Parathyroid adenoma (tissue), 2 donors: ENCODE measurements around the gene TNRC6B.

ENCODE experiments used
- H2AFZ ChIP-seq: fragments of 300-600 bp; sonication (generic); one replicate; pipeline ENCODE4 v1.7.0; 2017; ENCODE audit warnings: antibody characterized with exemption, mild to moderate bottlenecking
- H3K27ac ChIP-seq: fragments of 300-600 bp; sonication (generic); one replicate; pipeline ENCODE4 v1.7.0; 2017
- H3K27me3 ChIP-seq: fragments of 300-600 bp; sonication (generic); one replicate; pipeline ENCODE4 v1.7.0; 2017; ENCODE audit warnings: low read length; ENCODE audit not compliant: control insufficient read depth, insufficient read depth
- H3K36me3 ChIP-seq: fragments of 300-600 bp; sonication (generic); one replicate; pipeline ENCODE4 v1.7.0; 2017; ENCODE audit warnings: low read length; ENCODE audit not compliant: control insufficient read depth, insufficient read depth
- H3K4me1 ChIP-seq: fragments of 300-600 bp; sonication (generic); one replicate; pipeline ENCODE4 v1.7.0; 2017; ENCODE audit warnings: control low read depth
- H3K4me2 ChIP-seq: fragments of 300-600 bp; sonication (generic); one replicate; pipeline ENCODE4 v1.7.0; 2017; ENCODE audit warnings: low read length
- H3K4me3 ChIP-seq: fragments of 300-600 bp; sonication (generic); one replicate; pipeline ENCODE4 v1.7.0; 2017; ENCODE audit warnings: low read depth, low read length
- H3K79me2 ChIP-seq: fragments of 300-600 bp; sonication (generic); one replicate; pipeline ENCODE4 v1.7.0; 2017; ENCODE audit warnings: control low read depth
- H3K9ac ChIP-seq: fragments of 300-600 bp; sonication (generic); one replicate; pipeline ENCODE4 v1.7.0; 2017; ENCODE audit warnings: mild to moderate bottlenecking
- H3K9me3 ChIP-seq: fragments of 300-600 bp; sonication (generic); one replicate; pipeline ENCODE4 v1.7.0; 2017; ENCODE audit warnings: low read length; ENCODE audit not compliant: control insufficient read depth
- CTCF ChIP-seq: fragments of 300-600 bp; sonication (generic); IDR thresholded peaks from one replicate; pipeline ENCODE4 v1.7.0; 2017; ENCODE audit warnings: antibody characterized with exemption, mild to moderate bottlenecking
- donor health status: primary hyperparathyroidism.

TNRC6B gene

GRCh38 chr22:40367342-40367741 is 189.6 kb downstream of the TNRC6B start:
- no peaks in the 10 kb centered on the region for H3K9me3 ChIP-seq
- no peaks in the 10 kb centered on the region for H3K36me3 ChIP-seq
- H3K4me2 ChIP-seq: no peak overlapping the region
- no peak overlapping the region for H3K9ac ChIP-seq
- no peaks in the 10 kb centered on the region for H3K4me1 ChIP-seq
- H3K27me3 ChIP-seq: no peaks in the 10 kb centered on the region
- no peak for TF ChIP-seq CTCF
- no peak overlapping the region for H3K27ac ChIP-seq
- H3K79me2 ChIP-seq: no peaks in the 10 kb centered on the region
- H2AFZ ChIP-seq: no peak overlapping the region
- no peak overlapping the region for H3K4me3 ChIP-seq

GRCh38 chr22:40368016-40368415 is 190.3 kb downstream of the TNRC6B start:
- Histone ChIP-seq H3K4me3 (no peak overlapping the region), H3K36me3 (no peaks in the 10 kb centered on the region), H3K4me1 (no peaks in the 10 kb centered on the region), H3K27me3 (no peaks in the 10 kb centered on the region), H3K9me3 (no peaks in the 10 kb centered on the region), H3K4me2 (no peak overlapping the region), H3K27ac (no peak overlapping the region), H3K79me2 (no peaks in the 10 kb centered on the region), H2AFZ (no peak overlapping the region), H3K9ac (no peak overlapping the region)
- no peak for TF ChIP-seq CTCF

- Histone ChIP-seq H3K36me3 (no peaks in the 10 kb centered on the region), H3K4me1 (no peaks in the 10 kb centered on the region), H3K27ac (no peak overlapping the region), H2AFZ (no peak overlapping the region), H3K9me3 (no peaks in the 10 kb centered on the region), H3K4me3 (no peak overlapping the region), H3K9ac (no peak overlapping the region), H3K79me2 (no peaks in the 10 kb centered on the region), H3K4me2 (no peak overlapping the region), H3K27me3 (no peaks in the 10 kb centered on the region)
- no peak for TF ChIP-seq CTCF
These were observed 191.1 kb downstream of the TNRC6B start for GRCh38 chr22:40368836-40369235.

GRCh38 chr22:40374567-40374966 is 196.8 kb downstream of the TNRC6B start:
- Histone ChIP-seq H3K4me2 (no peak overlapping the region), H3K9ac (no peak overlapping the region), H3K27me3 (no peaks in the 10 kb centered on the region), H3K4me1 (no peaks in the 10 kb centered on the region), H3K79me2 (peaks cover 8% of the 10 kb centered on the region), H3K36me3 (no peaks in the 10 kb centered on the region), H3K9me3 (no peaks in the 10 kb centered on the region), H2AFZ (no peak overlapping the region), H3K4me3 (no peak overlapping the region), H3K27ac (no peak overlapping the region)
- TF ChIP-seq CTCF: no peak

- Histone ChIP-seq H3K9me3 (no peaks in the 10 kb centered on the region), H3K4me1 (no peaks in the 10 kb centered on the region), H3K27ac (no peak overlapping the region), H3K36me3 (no peaks in the 10 kb centered on the region), H2AFZ (no peak overlapping the region), H3K27me3 (no peaks in the 10 kb centered on the region), H3K9ac (no peak overlapping the region), H3K79me2 (peaks cover 8% of the 10 kb centered on the region), H3K4me2 (no peak overlapping the region), H3K4me3 (no peak overlapping the region)
- no peak for TF ChIP-seq CTCF
These were observed 198.4 kb downstream of the TNRC6B start for GRCh38 chr22:40376149-40376548.
